ENCODE data around the gene KLHL7. TPM values are rescaled to one million over a fixed set of nuclear protein-coding genes. Genes with fewer than 3 reads are reported as not detected.

The KLHL7 gene
- total and polyA plus RNA-seq, 9 of the 15 experiments (the other 6 are each of a cell fraction or from before 2014, with no cell fraction given) = 4.2 to 63.1 (median 32.3) TPM

DNA sequence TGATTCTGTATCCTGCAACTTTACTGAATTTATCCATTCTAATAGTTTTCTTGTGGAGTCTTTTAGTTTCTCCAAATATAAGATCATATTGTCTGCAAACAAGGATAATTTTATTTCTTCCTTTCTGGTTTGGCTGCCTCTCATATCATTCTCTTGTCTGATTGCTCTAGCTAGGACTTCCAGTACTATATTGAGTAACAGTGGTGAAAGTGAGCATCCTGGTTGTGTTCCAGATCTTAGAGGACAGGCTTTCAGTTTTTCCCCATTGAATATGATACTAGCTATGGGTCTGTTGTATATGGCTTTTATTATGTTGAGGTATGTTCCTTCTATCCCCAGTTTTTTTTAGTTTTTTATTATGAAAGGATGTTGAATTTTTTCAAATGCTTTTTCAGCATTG lies 28.2 kb downstream of the KLHL7 start:
- Histone ChIP-seq H3K9ac (ENCODE audit: insufficient read depth in 1 of 2, low read depth in 2 of 2, low read length in 2 of 2) (no peak overlapping the region), H3K4me3 (no peak overlapping the region), H4K20me1 (replicated peaks; ENCODE audit: control insufficient read depth, insufficient read depth, low read length) (no peaks in the 10 kb centered on the region), H3K4me2 (ENCODE audit: insufficient read depth, low read length) (no peak overlapping the region), H2AFZ (ENCODE audit: low read depth, low read length) (no peak overlapping the region), H3K9me1 (ENCODE audit: control insufficient read depth, insufficient read depth, low read length) (no peaks in the 10 kb centered on the region), H3K79me2 (ENCODE audit: control insufficient read depth, insufficient read depth, low read length) (no peaks in the 10 kb centered on the region), H3K27me3 (ENCODE audit: control insufficient read depth in 2 of 2, insufficient read depth in 2 of 2, low read length in 2 of 2) (no peaks in the 10 kb centered on the region), H3K4me1 (replicated peaks in 1 of 2; ENCODE audit: control insufficient read depth in 2 of 2, insufficient read depth in 2 of 2, low read length in 2 of 2) (no peaks in the 10 kb centered on the region), H3K9me3 (replicated peaks; ENCODE audit: control insufficient read depth, insufficient read depth, low read depth, low read length) (no peaks in the 10 kb centered on the region), H3K36me3 (ENCODE audit: control insufficient read depth, insufficient read depth, low read length) (no peaks in the 10 kb centered on the region), H3K27ac (ENCODE audit: extremely low read depth, low read depth, low read length) (no peak overlapping the region)
- FAIRE-seq (no peak), DNase-seq (ENCODE audit: extremely low read depth in 1 of 4, low spot score in 3 of 4) (no peak), ATAC-seq (no peak)
- ChIA-PET POLR2A (no interaction called here), CTCF (ENCODE audit: low intra/inter-chr PET ratio) (no interaction called here)
- in situ Hi-C loops (cut with MboI) = no loop called here
- intact Hi-C loops (cut with micrococcal nuclease) = no loop called here
- TF ChIP-seq ZNF324 (CRISPR knock-in tag; IDR thresholded peaks at IDR 0.05) (no peak), ZFPM2 (CRISPR knock-in tag; IDR thresholded peaks at IDR 0.05) (no peak), ZNF217 (CRISPR knock-in tag; IDR thresholded peaks at IDR 0.05) (no peak), SIN3A (IDR thresholded peaks at IDR 0.05; ENCODE audit: borderline replicate concordance in 2 of 2, control insufficient read depth in 1 of 2, low read depth in 2 of 2, low read length in 2 of 2) (no peak), SP2 (IDR thresholded peaks at IDR 0.05; ENCODE audit: extremely low read depth, low read depth, low read length, poor library complexity, severe bottlenecking) (no peak), CBX3 (IDR thresholded peaks at IDR 0.05; ENCODE audit: borderline replicate concordance in 1 of 2, low read length in 2 of 2) (no peak), NFRKB (IDR thresholded peaks at IDR 0.05; ENCODE audit: low read depth) (no peak), SMAD1 (IDR thresholded peaks at IDR 0.05; ENCODE audit: low read depth, low read length, partially characterized antibody) (no peak), ZNF134 (CRISPR knock-in tag; conservative IDR thresholded peaks at IDR 0.05) (no peak), NRF1 (conservative IDR thresholded peaks at IDR 0.05 in 1 of 2, IDR thresholded peaks at IDR 0.05 in 1 of 2) (no peak)
- TF ChIP-seq, protein P1, sequence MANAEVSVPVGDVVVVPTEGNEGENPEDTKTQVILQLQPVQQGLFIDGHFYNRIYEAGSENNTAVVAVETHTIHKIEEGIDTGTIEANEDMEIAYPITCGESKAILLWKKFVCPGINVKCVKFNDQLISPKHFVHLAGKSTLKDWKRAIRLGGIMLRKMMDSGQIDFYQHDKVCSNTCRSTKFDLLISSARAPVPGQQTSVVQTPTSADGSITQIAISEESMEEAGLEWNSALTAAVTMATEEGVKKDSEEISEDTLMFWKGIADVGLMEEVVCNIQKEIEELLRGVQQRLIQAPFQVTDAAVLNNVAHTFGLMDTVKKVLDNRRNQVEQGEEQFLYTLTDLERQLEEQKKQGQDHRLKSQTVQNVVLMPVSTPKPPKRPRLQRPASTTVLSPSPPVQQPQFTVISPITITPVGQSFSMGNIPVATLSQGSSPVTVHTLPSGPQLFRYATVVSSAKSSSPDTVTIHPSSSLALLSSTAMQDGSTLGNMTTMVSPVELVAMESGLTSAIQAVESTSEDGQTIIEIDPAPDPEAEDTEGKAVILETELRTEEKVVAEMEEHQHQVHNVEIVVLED (CRISPR knock-in tag; IDR thresholded peaks at IDR 0.05) = no peak
- TF ChIP-seq, protein P2, sequence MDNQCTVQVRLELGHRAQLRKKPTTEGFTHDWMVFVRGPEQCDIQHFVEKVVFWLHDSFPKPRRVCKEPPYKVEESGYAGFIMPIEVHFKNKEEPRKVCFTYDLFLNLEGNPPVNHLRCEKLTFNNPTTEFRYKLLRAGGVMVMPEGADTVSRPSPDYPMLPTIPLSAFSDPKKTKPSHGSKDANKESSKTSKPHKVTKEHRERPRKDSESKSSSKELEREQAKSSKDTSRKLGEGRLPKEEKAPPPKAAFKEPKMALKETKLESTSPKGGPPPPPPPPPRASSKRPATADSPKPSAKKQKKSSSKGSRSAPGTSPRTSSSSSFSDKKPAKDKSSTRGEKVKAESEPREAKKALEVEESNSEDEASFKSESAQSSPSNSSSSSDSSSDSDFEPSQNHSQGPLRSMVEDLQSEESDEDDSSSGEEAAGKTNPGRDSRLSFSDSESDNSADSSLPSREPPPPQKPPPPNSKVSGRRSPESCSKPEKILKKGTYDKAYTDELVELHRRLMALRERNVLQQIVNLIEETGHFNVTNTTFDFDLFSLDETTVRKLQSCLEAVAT (IDR thresholded peaks at IDR 0.05) = no peak
- BruUV-seq (replicated peaks) = no TSS peak

Data from K562 (cell line).